Mucosa of stomach (tissue), 1 donor: Measurements from ENCODE around the gene POLD2.

Source experiments
- H3K27me3 ChIP-seq: one replicate; pipeline ENCODE4 v1.7.0; 2013; ENCODE audit warnings: mild to moderate bottlenecking, low read length; ENCODE audit not compliant: control insufficient read depth, insufficient read depth
- H3K36me3 ChIP-seq: one replicate; pipeline ENCODE4 v1.7.0; 2013; ENCODE audit warnings: low read length; ENCODE audit not compliant: control insufficient read depth, insufficient read depth
- H3K4me1 ChIP-seq: one replicate; pipeline ENCODE4 v1.7.0; 2013; ENCODE audit warnings: mild to moderate bottlenecking, low read length; ENCODE audit not compliant: control insufficient read depth, insufficient read depth
- H3K4me3 ChIP-seq: one replicate; pipeline ENCODE4 v1.7.0; 2013; ENCODE audit warnings: low read length
- H3K9ac ChIP-seq: one replicate; pipeline ENCODE4 v1.7.0; 2013; ENCODE audit warnings: mild to moderate bottlenecking, low read length, moderate library complexity
- H3K9me3 ChIP-seq: one replicate; pipeline ENCODE4 v1.7.0; 2013; ENCODE audit warnings: mild to moderate bottlenecking, low read length, moderate library complexity; ENCODE audit not compliant: control insufficient read depth
- donor health status: Pancreatic carcinoma.

The POLD2 gene

DNA sequence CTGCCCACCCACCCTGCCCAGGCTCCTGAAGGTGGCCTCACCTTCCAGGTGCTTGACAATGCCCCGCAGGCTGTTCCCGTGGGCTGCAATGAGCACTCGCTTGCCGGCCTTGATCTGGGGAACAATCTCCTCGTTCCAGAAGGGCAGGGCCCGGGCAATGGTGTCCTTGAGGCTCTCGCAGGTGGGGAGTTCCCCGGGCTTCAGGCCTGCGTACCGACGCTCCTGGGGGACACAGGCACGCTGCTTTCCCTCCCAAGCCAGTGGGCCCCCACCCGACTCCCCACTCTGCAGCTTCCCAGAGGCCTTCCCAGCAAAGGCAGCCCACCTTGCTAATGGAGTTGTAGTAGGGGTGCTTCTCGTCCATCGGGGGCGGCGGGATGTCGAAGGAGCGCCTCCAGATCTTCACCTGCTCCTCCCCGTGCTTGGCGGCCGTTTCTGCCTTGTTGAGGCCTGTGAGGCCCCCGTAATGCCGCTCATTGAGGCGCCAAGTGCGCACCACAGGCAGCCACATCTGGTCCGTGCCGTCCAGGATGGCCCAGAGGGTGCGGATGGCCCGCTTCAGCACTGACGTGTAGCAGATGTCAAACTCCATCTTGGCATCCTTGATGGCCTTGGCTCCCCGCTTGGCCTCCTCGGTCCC is 58.4 kb downstream of the POLD2 start:
- no peak overlapping the region for H3K4me3 ChIP-seq
- H3K9me3 ChIP-seq: no peaks in the 10 kb centered on the region
- peaks cover 5% of the 10 kb centered on the region for H3K36me3 ChIP-seq
- H3K9ac ChIP-seq: no peak overlapping the region
- peaks cover 13% of the 10 kb centered on the region for H3K27me3 ChIP-seq
- peaks cover 12% of the 10 kb centered on the region for H3K4me1 ChIP-seq
